GM21515 (cell line): Measurements from ENCODE around the gene STX8.

Source experiments
- ATAC-seq: cut with Tn5 transposase; IDR thresholded peaks from one replicate; pipeline ENCODE4 v1.9.1; 2021; ENCODE audit not compliant: unreplicated experiment

STX8 gene

GRCh38 chr17:9446528-9446927 is 129.1 kb downstream of the STX8 start:
- no peak for ATAC-seq

GRCh38 chr17:9445424-9445823 is 130.2 kb downstream of the STX8 start:
- no peak for ATAC-seq

- no peak for ATAC-seq
Measured at GRCh38 chr17:9444687-9445086, 130.9 kb downstream of the STX8 start.

GRCh38 chr17:9443811-9444210 is 131.8 kb downstream of the STX8 start:
- ATAC-seq = no peak

GRCh38 chr17:9439851-9440250 is 135.8 kb downstream of the STX8 start:
- ATAC-seq = no peak

GRCh38 chr17:9436630-9437029 is 139.0 kb downstream of the STX8 start:
- ATAC-seq = no peak

- no peak for ATAC-seq
Measured at GRCh38 chr17:9435165-9435564, 140.5 kb downstream of the STX8 start.

- no peak for ATAC-seq
Measured at GRCh38 chr17:9434642-9435057, 141.0 kb downstream of the STX8 start.

- ATAC-seq = peak; percentile 22
Measured at GRCh38 chr17:9432934-9433421, 142.6 kb downstream of the STX8 start.

- ATAC-seq = peak; percentile 73
Measured at GRCh38 chr17:9432134-9432885, 143.3 kb downstream of the STX8 start.

GRCh38 chr17:9431620-9432019 is 144.0 kb downstream of the STX8 start:
- ATAC-seq = no peak

GRCh38 chr17:9427465-9428315 is 147.9 kb downstream of the STX8 start:
- ATAC-seq = no peak

GRCh38 chr17:9424071-9424640 is 151.5 kb downstream of the STX8 start:
- ATAC-seq = no peak

GRCh38 chr17:9421525-9421924 is 154.1 kb downstream of the STX8 start:
- no peak for ATAC-seq

- ATAC-seq = no peak
Measured at GRCh38 chr17:9419932-9420453, 155.6 kb downstream of the STX8 start.

- peak; percentile 96 for ATAC-seq
Measured at GRCh38 chr17:9414471-9414870, 161.1 kb downstream of the STX8 start.

GRCh38 chr17:9410737-9411136 is 164.9 kb downstream of the STX8 start:
- no peak for ATAC-seq

GRCh38 chr17:9410301-9410700 is 165.3 kb downstream of the STX8 start:
- ATAC-seq = no peak

GRCh38 chr17:9409878-9410277 is 165.7 kb downstream of the STX8 start:
- ATAC-seq = no peak

GRCh38 chr17:9408868-9409829 is 166.5 kb downstream of the STX8 start:
- no peak for ATAC-seq
